Upper lobe of left lung (tissue), 4 donors: ENCODE results near the gene LSM10.

Experiments used
- EP300 ChIP-seq, 4 donors: sonication (generic); formaldehyde crosslinking; IDR thresholded peaks; one replicate each; pipeline ENCODE4 v1.5.1; 2017; ENCODE audit warnings: antibody characterized with exemption in 4 of 4, control low read depth in 2 of 4
- POLR2A ChIP-seq, 4 donors: fragments of 450-650 bp; IDR thresholded peaks; one replicate each; pipeline ENCODE4 v1.5.1; 2016 to 2017; ENCODE audit warnings: antibody characterized with exemption in 4 of 4, mild to moderate bottlenecking in 2 of 4
- TF ChIP-seq, protein P1 (sequence below), 6 experiments: fragments of 450-650 bp in 4 of 6; fragments of 200-600 bp in 2 of 6; sonication (generic) in 2 of 6; IDR thresholded peaks; one replicate each; pipeline ENCODE4 v1.5.1; 2016 to 2019; ENCODE audit warnings: antibody characterized with exemption in 6 of 6

DNA sequence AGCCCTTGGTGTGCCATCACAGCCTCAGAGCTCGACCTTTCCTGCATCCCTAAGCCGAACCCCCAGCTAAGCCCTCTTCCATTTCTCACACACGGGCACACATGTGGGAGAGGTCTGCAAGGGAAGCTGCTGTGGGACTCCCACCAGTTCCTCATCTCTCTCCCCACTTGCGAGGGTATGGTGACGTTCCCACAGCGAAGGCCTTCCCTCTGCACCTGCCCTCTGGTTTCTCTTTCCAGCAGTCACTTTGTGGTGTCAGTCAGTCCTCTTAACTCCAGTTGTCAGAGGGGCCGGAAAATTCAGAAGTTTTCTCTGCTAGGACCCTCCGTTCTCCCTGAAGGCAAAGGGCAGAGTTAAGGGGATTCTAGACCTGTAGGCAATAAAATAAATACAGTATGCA, 6.4 kb downstream of the LSM10 start:
- TF ChIP-seq, protein P1, sequence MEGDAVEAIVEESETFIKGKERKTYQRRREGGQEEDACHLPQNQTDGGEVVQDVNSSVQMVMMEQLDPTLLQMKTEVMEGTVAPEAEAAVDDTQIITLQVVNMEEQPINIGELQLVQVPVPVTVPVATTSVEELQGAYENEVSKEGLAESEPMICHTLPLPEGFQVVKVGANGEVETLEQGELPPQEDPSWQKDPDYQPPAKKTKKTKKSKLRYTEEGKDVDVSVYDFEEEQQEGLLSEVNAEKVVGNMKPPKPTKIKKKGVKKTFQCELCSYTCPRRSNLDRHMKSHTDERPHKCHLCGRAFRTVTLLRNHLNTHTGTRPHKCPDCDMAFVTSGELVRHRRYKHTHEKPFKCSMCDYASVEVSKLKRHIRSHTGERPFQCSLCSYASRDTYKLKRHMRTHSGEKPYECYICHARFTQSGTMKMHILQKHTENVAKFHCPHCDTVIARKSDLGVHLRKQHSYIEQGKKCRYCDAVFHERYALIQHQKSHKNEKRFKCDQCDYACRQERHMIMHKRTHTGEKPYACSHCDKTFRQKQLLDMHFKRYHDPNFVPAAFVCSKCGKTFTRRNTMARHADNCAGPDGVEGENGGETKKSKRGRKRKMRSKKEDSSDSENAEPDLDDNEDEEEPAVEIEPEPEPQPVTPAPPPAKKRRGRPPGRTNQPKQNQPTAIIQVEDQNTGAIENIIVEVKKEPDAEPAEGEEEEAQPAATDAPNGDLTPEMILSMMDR (IDR thresholded peaks at IDR 0.05), result no peak
- TF ChIP-seq EP300 (IDR thresholded peaks at IDR 0.05), result no peak
- TF ChIP-seq POLR2A (IDR thresholded peaks at IDR 0.05), result no peak
